ENCODE data around the gene PRLHR.

Gene PRLHR

DNA sequence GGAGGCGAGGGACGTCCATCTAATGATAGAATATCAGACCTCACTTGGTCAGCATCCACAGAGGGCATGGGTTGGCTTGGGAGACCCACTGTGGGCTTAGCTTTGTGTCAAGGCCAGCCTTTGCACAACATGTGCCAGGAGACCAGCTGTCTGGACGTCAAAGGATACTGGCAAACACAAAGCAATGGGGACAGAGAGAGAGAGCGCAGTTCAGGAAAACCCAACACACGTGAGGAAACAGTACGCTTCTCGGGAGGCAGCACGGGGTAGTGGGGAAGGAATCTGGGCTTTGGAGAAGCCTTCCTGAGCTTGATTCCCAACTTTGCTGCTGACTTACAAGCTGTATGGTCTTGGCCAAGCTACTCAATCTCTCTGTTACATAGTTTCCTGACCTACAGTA, 14.7 kb downstream of the PRLHR start:
- no peak overlapping the region for H3K27ac ChIP-seq
- TF ChIP-seq CTCF (conservative IDR thresholded peaks at IDR 0.05) (no peak), ZFX (IDR thresholded peaks at IDR 0.05) (no peak)

DNA sequence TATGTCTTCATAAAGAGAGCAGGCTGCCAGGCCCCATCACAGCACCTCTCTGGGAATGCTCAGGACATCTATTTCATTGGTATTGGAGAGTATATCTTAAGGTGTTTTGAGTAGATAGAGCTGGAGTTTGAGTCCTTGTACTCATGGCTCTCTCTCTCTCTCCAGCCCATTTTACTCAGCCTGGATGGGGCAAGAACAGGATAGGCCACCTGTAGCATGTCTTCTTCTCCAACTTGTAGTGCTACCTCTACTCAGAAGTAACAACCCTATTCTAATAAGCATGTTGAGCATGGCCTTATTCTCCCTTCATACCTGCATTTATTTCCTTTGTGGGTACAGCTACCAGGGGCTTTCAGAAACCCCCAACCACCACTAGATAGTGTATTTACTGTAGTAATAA, 21.9 kb downstream of the PRLHR start:
- H3K27ac ChIP-seq: no peak overlapping the region
- no peak for TF ChIP-seq CTCF (conservative IDR thresholded peaks at IDR 0.05)
- TF ChIP-seq ZFX (IDR thresholded peaks at IDR 0.05): no peak

GRCh38 chr10:118572256-118573041, 23.0 kb downstream of the PRLHR start:
- TF ChIP-seq CTCF (conservative IDR thresholded peaks at IDR 0.05) (no peak), ZFX (IDR thresholded peaks at IDR 0.05) (no peak)
- no peak overlapping the region for H3K27ac ChIP-seq

- no peak for TF ChIP-seq ZFX (IDR thresholded peaks at IDR 0.05)
- TF ChIP-seq CTCF (conservative IDR thresholded peaks at IDR 0.05): no peak
- H3K27ac ChIP-seq: no peak overlapping the region
These were observed 24.3 kb downstream of the PRLHR start for GRCh38 chr10:118571123-118571522.

DNA sequence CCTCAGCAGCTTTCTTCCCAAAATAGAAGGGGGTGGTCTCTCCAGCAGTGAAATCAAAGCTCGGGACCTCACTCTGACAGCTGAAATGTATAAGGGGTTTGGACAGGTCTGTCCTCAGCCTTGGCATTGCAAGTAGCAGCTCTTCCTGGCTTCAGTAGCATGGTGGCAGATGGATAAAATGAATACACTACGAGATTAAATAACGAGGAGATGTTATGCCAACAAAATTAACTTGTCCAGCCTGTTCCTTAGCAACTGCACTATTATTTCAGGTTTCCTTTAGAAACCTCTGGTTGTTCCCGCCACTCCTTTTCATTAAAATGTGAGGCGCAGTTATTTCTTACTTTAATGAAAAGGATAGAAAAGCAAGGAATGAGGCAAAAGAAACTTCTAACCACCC, 24.9 kb downstream of the PRLHR start:
- TF ChIP-seq CTCF (conservative IDR thresholded peaks at IDR 0.05) (no peak), ZFX (IDR thresholded peaks at IDR 0.05) (no peak)
- no peak overlapping the region for H3K27ac ChIP-seq

- TF ChIP-seq ZFX (IDR thresholded peaks at IDR 0.05): no peak
- TF ChIP-seq CTCF (conservative IDR thresholded peaks at IDR 0.05): no peak
These were observed 25.6 kb downstream of the PRLHR start for GRCh38 chr10:118569882-118570252.

DNA sequence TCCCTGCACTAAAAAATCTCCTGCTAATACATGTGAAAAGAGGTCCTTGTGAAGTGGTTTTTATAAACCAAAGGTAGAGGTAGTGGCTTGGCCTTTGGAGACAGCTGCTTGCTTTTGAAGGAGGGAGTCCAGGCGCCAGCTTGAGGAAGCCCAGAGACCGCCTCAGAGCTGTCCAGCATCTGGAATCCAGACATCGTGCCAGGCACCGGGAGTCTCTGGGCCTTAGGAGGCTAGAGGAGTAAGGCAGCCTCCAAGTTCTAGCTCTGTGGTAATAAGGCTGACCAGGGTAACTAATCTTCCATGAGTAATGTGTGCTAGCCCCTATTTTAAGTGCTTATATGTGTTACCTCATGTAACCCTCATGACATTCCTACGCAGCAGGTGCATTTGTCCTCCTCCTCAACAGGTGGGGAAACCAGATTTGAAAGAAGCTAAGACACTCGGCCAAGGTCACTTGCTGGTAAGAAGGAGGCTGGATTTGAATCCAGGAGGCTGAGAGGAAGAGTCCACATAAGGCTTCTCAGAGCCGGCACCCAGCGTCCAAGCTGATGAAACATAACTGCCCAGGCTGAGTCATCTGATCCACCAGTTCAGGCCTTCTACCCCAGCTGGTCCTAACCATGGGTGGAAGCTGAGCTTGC, 26.1 kb downstream of the PRLHR start:
- no peak overlapping the region for H3K27ac ChIP-seq
- TF ChIP-seq ZFX (IDR thresholded peaks at IDR 0.05): no peak
- TF ChIP-seq CTCF (conservative IDR thresholded peaks at IDR 0.05): no peak

More at GRCh38 chr10:118569882-118570252, 25.6 kb downstream of the PRLHR start:
- no peak overlapping the region for H3K27ac ChIP-seq
